ENCODE measurements around the gene FOXO3.
A peak's percentile ranks its signal among the peaks of the same experiment; 100 is the strongest.

DNA sequence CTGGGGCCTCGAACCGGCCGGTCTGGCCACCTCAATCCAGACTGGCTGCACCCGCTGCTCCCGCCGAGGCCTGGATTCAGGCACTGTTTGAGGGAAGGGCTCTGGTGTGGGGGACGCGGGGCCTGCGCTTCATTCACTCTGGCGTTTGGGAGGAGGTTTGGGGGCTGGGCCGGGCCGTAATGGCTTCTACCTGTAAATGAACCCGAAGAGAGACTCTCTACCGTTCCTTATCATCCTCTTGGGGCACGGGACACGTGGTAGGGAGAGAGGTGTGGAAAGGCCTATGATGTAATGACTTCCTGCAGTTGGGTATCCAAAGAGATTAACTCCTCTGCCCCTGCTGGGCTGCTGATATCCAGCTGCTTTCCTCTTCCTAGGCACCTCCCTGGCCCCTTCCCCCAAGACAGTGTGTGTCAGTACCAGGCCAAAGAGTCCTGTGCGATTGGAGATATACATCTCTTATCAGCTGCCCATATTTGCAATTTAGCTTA is 1.8 kb downstream of the FOXO3 start:
- TF ChIP-seq, protein P1, sequence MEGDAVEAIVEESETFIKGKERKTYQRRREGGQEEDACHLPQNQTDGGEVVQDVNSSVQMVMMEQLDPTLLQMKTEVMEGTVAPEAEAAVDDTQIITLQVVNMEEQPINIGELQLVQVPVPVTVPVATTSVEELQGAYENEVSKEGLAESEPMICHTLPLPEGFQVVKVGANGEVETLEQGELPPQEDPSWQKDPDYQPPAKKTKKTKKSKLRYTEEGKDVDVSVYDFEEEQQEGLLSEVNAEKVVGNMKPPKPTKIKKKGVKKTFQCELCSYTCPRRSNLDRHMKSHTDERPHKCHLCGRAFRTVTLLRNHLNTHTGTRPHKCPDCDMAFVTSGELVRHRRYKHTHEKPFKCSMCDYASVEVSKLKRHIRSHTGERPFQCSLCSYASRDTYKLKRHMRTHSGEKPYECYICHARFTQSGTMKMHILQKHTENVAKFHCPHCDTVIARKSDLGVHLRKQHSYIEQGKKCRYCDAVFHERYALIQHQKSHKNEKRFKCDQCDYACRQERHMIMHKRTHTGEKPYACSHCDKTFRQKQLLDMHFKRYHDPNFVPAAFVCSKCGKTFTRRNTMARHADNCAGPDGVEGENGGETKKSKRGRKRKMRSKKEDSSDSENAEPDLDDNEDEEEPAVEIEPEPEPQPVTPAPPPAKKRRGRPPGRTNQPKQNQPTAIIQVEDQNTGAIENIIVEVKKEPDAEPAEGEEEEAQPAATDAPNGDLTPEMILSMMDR (IDR thresholded peaks at IDR 0.05 in 4 of 5, conservative IDR thresholded peaks at IDR 0.05 in 1 of 5), result peak in 4 of 5 experiments; percentile 4 to 28 (median 26)
- TF ChIP-seq POLR2A (IDR thresholded peaks at IDR 0.05), result peak; percentile 88 to 97

Measured in gastrocnemius medialis (tissue), 4 donors.